HG02623 (cell line): ENCODE data around the gene BCAR1.
"Not testable (repeated sequence)": the region's sequence is repeated elsewhere in the genome, so short reads cannot be mapped to it uniquely, and the experiment has no call there.

Experiments
- ATAC-seq: cut with Tn5 transposase; IDR thresholded peaks from one replicate; pipeline ENCODE4 v1.9.1; 2021; ENCODE audit warnings: moderate library complexity; ENCODE audit not compliant: unreplicated experiment

BCAR1 gene

DNA sequence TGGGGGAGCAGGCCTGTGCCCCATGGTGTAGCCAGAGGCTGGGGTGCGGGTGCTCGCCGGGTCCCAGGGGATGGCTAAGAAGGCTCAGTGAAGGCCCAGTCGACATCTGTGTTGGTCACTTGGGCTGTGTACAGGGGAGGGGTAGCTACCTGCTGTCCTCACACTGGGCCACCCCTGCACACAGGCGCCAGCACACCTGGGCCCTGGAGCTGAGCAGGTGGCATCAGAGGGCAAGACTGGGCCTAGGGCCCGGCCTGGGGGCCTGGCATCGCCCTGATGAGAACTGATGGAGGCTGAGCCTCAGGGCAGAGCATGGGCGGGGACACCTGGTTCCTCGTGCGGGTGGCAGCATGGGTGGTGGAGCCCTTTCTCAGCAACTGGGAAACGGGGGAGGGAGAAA is 43.6 kb downstream of the BCAR1 start:
- ATAC-seq, result no peak

DNA sequence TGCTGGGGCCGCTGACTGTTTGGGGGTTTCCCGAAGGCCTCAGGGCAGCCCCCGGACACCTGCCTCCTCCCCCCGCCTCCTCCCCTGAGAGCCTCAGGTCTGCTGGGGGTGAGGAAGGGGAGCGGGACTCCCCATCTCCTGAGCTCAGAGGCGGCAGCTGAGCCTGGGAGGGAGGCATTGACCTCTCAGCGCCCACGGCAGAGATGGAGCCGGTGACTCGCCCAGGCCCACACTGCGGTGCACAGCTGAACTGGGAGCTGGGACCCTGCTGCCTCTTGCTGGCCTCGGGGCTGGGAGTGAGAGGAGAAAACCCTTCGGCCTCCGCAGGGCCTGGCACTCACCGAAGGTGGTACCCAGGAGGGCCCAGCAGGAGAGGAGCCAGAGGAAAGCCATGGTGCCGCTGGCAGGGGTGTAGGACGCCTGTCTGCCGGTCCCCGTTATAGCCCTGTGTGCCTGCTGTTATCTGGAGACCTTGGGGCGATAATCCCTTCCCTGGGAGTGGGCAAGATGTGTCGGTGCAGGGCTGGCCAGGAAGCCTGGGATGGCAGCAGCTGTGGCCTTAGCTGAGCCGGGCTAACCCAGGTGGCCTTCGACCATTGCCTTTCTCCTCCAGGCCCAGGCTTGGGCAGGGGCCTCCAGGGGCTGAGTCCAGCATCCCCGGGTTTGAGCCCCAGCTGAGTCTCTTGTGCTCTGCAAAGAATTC is 44.5 kb downstream of the BCAR1 start, which contains the start of gene CTRB2:
Gene CTRB2 (minus strand): TSS at position 413 of the 703 bp plus-strand sequence. CDS start 20 bp downstream, at position 393.
- ATAC-seq, result no peak

DNA sequence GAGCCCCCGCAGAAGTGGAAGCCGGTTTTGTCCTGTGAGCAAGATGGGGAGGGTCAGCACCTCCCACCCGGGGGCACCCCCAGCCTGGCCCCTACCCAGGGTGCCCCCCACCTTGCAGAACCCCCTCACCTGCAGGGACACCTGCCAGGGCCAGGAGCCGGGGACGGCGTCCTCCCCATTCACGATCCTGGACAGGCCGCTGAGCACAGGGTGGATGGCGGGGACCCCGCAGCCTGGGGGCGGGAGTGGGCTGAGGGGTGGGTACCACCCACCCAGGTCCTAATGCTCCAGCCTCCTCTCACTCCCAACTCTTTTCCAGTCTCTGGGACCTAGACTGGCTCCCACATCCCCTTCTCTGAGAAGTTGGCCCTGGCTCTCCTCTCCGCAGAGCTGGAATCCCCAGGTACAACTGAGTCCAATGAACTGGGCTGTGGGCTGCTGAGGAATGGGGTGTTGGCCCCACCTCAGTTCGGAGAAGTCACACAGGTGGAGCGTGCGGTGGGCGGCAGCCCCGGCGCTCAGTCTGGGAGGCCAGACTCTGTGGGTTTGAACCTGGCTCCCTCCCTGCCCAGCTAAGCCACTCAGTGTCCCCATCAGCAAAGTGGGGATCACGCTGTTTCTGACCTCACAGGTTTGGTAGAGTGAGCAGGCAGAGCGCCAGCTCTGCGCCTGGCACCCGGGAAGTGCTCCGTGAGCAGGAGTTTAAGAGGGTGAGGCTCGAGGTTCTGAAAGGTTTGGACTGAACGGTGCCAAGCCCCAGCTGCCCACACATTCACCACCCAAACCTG is 45.3 kb downstream of the BCAR1 start:
- not testable (repeated sequence) for ATAC-seq

DNA sequence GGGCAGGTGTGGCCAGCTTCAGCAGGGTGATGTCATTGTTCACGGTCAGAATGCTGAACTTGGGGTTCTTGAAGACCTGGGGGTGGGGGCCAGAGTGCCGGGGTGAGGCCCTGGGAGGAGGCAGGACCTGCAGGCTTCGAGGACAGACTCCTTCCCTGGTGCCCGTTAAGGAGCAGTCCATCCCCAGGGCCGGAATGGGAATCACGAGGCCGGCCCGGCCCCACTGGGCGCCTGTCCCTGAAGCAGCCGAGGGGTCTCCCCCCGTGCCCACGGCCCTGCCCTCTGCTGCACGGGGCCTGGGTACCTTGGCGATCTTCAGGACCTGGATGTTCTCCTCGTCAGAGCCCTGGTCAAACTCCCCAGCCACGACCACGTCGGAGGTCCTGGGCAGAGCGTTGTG is 46.0 kb downstream of the BCAR1 start:
- not testable (repeated sequence) for ATAC-seq

DNA sequence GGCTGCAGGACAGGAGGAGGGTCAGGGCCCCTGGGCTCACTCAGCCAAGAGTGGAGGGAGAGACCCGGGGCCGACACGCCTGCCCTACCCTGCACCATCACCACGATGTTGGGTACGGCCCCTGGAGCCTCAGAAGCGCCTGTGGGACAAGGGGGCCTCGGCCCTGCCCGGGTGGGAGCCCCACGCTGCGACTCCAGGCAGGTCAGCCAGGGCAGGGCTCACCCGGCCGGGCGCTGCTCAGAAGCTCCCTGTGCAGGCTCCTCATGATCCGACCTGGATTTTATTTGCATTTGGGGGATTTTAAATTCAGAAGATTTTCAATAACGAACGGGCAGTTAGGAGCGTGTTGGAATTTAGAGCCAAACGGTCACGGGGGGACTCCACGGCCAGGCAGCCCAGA is 46.5 kb downstream of the BCAR1 start:
- not testable (repeated sequence) for ATAC-seq

DNA sequence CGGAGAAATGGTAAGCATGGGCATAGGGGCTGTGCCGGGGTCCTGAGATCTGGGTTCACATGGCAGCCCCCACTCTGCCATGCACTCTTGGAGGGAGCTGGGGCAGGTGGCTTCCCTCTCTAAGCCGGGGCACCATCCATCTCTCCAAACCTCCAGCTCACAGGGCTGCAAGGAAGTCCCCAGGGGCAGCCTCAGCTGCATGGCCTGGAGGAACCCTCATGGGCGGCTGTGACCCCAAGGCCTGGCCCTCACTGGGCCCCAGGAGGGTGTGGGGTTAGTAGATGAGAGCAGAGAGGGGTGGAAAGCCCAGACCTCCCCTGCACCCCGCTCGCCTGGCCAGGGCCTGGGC is 47.0 kb downstream of the BCAR1 start:
- ATAC-seq, result no peak

DNA sequence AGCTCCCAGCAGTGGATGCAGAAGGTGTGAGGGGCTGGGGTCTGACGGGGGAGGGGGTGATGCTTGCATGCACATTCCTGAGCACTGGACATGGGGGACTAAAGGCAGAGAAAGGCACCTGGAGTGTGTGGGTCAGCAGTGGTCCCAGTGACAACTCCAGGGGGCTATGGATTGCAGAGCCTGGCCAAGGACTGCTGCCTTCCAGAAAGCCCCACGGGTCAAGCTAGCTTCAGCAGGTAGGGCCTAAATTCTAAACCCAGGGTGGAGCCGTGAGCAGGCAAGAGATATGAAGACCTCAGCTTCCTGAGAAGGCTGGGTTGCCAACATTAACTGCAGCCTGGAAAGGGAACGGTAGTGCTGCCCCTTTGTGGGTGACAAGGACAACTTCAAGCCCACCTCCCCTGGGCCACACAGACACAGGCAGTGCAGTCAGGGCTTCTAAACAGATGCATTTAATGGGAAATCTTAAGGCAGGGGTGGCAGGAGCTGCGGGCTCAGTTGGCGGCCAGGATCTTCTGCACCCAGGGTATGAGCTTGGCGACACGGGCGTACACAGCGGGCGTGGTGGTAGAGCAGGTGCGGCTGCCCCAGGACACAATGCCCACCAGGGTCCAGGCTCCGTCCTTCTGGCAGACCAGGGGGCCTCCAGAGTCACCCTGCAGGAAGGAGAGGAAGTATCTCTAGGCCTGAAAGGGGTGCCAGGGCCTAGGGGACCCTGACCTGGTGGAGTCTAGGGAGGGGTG is 47.6 kb downstream of the BCAR1 start:
- no peak for ATAC-seq

DNA sequence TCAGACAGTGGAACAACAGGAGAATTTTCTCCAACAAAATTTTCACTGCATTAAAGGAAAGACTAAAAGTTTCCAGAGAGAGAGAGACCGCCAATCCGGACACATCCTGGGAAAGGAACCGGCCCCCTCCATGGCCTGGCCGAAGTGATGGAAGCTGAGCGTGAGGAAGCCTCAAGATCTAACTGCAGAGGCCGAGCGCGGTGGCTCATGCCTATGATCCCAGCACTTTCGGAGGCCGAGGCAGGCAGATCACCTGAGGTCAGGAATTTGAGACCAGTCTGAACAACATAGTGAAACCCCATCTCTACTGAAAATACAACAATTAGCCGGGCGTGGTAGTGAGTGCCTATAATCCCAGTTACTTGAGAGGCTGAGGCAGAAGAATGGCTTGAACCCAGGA is 48.3 kb downstream of the BCAR1 start:
- no peak for ATAC-seq

DNA sequence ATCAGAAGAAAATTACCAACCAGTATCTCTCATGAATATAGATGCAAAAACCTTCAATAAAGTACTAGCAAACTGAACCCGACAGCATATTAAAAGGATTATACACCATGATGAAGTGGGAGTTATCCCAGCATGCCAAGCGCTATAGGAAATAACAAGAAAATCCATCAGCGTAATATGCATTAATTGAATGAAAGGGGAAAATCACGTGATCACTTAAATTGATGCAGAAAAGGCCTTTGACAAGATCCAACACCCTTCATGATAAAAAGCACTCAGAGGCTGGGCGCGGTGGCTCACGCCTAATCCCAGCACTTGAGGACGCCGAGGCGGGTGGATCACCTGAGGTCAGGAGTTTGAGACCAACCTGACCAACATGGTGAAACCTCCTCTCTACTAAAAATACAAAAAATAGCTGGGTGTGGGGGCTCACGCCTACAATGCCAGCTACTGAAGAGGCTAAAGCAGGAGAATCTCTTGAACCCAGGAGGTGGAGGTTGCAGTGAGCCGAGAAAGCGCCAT is 49.3 kb downstream of the BCAR1 start:
- no peak for ATAC-seq

DNA sequence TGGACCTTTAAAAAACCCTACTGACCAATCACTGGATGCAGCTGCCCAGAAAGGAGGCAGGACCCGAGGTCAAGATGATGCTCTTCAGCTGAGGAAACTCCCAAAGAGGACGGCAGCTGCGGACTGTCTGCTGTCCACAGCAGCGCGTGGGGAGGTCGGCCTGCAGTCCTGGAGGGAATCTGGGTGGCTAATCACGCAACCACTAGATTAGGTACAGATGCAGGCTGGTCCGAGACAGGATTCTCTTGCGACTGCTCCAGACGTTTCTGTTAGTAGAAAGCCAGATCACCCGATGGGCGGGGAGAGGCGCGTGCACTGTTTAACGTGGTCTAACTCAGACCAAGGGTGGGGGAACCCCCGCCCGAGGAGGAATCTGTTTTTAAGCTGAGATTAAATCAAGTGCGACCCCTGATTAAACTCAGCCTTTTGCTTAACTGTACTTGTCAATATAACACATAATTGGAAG is 53.3 kb downstream of the BCAR1 start:
- no peak for ATAC-seq

DNA sequence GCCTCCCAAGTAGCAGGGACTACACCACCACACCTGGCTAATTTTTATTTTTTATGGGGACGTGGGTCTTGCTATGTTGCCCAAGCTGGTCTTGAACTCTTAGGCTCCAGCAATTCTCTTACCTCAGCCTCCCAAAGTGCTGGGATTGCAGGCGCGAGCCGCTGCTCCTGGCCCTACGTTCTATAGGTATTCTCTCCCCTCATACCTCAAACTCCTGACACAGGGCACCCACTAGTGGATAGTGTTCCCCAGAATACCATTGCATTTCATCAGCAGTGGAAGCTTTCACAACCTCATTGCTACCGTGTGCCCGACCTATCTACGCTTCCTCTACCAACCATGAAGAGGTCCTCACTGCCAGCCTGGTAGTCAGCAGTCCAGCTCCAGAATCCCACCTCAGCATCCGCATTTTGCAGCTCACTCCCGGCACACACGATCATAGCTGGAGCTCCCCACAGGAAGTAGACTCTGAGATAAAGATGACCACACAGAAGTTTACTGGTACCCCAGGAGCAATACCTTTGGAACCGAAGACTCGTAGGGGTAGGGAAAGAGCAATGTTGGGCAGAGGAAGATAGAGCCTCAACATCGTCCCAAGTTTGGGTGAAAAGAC is 53.8 kb downstream of the BCAR1 start:
- no peak for ATAC-seq

DNA sequence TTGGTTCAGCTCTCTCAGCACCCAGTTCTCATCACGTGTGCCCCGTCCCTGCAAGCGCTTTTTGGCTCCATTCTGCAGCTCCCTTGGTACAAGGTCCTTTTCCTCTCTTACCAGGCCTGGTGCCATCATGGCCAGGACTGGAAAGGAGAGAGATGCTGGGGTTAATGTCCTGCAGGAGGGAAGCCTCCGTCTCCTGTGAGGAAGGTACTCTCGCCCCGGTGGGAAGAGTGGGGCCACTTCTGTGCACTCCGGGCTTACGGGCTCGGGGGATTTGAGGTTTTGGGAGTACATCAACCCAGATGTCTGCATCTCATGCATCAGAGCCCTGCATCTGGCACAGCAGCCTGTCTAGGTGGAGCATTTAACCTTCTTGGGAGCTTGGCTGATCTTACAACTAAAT is 54.6 kb downstream of the BCAR1 start:
- no peak for ATAC-seq

DNA sequence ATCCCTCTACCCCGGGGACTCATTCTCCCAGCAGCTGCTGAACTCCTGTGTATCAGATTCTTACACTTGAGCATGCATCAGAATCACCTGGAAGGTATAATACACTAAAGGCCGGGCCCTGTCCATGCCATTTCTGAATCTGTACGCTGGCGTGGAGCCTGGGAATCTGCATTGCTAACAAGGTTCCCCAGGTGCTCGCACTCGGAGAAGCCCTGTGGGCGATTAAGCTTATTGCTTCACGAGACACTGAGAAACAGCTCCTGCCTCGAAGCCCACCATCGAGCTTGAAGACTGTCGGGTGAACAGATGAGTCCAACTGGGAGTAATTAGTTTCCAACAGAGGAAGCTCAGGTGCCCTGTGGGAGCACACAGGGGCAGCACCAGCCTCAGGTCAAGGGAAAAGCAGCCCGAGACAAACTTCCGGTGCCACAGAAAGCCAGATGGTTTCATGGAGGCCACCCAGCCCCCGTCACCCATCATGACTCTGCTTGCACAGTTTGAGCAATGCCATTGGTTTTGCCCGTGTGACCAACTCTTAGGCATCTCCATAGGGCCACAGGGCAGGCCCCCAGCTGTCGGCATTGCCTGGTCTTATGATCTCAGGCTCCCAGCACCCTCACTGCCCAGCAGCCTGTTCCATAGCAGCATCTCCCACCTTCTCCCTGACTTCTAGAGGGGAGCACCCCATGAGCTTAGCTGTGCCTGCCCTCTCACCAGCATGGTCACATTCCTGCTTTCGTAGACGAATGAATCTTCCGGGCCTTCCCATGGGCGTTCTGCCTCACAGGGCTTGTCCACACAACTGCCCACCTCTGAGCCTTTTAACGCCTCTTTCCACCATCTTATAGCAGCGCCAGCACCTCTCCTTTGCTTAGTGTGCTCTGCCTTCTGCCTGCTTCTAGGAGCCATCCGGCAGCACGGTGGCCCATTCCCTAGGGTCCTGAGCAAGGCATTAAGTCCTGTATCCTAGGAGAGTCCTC is 55.3 kb downstream of the BCAR1 start:
- no peak for ATAC-seq

DNA sequence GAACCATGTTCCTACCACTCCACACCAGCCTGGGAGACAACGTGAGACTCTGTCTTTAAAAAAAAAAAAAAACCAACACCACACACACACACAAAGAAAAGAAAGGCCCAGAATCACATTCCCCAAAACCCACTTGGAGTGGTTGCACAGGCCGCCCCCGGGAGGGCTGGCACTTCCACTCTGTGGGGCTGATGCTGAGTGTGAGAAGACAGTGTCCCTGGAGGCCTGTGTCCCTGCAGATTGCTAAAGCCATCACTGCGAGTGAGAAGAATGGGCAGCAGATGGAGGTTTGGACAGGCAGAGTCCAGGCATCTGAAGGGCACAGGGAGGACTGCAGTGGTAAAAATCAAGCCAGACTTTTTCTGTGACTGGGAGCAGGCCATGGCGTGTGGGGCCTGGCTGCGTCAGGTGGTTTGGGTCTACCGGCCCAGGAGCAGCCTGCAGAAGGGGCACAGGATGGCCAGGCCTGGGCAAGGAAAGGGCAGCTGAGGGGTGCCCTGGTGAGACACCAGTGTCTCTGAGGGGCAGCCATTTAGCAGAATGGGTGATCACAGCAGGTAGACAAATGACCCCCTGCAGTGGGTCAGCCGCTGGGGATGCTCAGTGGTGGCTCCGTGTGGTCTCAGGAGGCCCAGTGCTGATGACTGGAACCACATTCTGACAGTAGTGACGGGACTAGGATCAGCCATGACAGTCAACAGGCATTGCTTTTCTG is 57.5 kb downstream of the BCAR1 start:
- ATAC-seq, result no peak

DNA sequence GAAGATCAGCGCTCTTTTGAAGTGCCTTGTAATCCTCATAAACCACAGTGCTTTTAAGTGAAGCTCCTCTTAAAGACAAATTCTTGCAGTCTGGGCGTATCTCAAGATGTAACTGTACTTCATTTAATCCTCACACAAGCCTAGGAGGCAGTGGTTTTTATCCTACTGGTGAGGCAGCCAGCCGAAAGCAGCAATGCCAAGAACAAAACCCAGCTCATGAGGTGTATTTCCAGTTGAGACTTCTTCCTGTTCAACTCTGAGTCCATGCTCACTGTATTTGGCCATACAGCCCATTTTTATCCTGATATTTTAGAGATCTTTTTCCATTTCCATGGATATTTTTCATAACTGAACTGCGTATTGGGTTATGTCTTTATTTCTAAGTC is 58.2 kb downstream of the BCAR1 start:
- no peak for ATAC-seq

DNA sequence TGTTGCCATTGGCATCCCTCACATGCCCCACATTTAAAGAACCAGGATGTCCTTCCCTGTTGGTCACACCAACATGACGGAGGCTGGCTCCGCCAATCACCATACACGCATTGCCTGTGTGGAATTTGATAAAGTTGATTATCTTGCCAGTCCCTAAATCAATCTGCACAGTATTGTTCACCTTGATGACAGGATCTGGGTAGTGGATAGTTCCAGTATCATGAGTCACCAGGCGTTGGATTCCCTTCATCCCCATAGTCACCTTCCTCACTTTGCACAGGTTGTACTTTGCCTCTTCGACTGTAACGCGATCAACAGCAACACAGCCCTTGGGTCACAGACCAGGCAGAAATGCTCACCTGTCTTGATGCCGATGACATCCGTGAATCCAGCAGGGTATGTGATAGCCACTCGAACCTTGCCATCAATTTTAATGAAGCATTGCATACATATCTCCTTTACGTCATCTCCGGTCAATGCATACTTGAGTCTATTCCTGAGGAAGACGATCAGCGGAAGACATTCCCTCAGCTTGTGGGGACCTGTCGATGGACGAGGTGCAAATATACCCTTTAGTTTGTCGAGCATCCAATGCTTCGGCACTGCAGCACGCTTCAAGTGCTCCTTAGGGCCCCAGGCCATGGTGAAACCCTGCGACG is 58.7 kb downstream of the BCAR1 start:
- ATAC-seq, result no peak

DNA sequence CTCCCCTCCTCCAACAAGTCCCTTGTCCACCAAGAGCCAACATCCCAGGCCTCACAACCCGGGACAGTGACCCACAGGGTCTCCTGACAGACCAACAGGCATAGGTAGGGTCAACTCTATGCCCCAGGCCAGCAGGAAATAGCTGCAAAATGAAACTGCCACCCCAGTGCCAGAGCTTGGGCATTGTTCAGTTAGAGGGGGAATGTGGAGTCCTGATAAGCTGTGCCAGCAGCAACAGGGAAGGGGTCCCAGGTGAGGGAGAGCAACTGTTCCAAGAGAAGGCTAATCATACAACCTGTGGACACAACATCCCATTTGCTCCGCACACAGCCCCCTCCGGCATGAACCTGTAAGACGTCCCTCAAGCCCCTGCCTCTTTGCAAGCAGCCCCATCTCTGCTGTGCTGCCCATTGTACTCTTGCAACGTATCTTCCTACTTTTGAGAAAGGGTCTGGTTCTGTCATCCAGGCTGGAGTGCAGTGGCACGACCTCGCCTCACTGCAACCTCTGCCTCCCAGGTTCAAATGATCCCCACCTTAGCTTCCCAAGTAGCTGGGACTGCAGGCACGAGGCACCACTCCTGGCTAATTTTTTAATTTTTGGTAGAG is 61.7 kb downstream of the BCAR1 start:
- ATAC-seq, result no peak

DNA sequence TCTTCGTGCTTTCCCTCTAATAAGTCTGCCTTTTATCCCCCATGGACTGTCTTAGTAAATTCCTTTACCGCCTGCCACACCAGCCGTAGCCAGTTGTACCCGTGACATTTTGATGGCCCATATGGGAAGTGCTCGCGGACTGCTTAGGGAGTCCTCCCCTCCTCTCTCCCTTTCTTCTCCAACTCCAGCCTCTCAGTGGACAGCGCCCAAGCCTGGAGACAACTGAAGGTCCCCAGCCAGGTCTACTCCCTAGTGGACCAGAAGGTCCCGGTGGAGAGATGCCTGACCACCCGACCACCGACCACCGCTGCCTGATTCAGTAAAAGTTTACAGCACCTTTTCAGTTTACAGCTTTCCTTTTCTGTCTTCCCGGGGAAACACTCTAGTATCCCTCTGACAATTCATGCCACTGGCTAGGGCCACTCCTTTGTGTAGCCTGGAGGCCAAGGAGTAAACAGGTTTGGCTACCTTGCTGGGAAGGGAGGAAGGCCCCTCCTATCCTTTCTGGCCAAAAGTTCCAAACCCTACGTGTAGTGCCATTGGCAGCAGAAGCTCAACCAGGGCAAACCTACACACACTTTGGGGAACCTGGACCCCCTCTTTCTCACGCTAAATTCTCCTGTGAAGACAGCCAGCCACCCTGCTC is 62.5 kb downstream of the BCAR1 start:
- ATAC-seq, result no peak
